ENCODE measurements around the gene SYNE1. TPM values are rescaled to one million over a fixed set of nuclear protein-coding genes. Genes with fewer than 3 reads are reported as not detected.

The SYNE1 gene
- total RNA-seq, 1 experiment from 2014 or later, result 3.0 TPM

GRCh38 chr6:152372945-152373344, 264.2 kb downstream of the SYNE1 start:
- H3K4ac ChIP-seq (ENCODE audit: low read depth, low read length), result no peak overlapping the region
- no peak overlapping the region for H3K56ac ChIP-seq (ENCODE audit: insufficient read length, low read depth, low read length)
- no peak overlapping the region for H2BK5ac ChIP-seq (ENCODE audit: insufficient read length, low read length)
- Mint-ChIP-seq H3K27me3 (ENCODE audit: low read depth) (no peaks in the 10 kb centered on the region), H3K4me1 (peaks cover 3 to 6% of the 10 kb centered on the region in 2 experiments; a peak in 1 of 4 replicates), H3K4me3 (no peak overlapping the region), H3K9me3 (no peaks in the 10 kb centered on the region), H3K27ac (no peak overlapping the region), H3K36me3 (ENCODE audit: insufficient read depth in 1 of 3, low read depth in 3 of 3) (no peaks in the 10 kb centered on the region)
- no peak overlapping the region for H2AFZ ChIP-seq (ENCODE audit: low read length)
- H3K4me2 ChIP-seq (ENCODE audit: insufficient read depth, insufficient read length, low read length), result no peak overlapping the region
- no peaks in the 10 kb centered on the region for H3K79me2 ChIP-seq (ENCODE audit: insufficient read depth, low read length)
- WGBS (ENCODE audit: extremely low coverage, insufficient read length, low lambda C conversion rate), result no CpG with 5 or more reads among the region's 2 CpGs
- H3K4me1 ChIP-seq (ENCODE audit: insufficient read depth, low read length), result no peaks in the 10 kb centered on the region; the same call in 1 of the 2 replicates
- H4K20me1 ChIP-seq (ENCODE audit: control insufficient read depth, insufficient read depth, insufficient read length), result no peaks in the 10 kb centered on the region
- no peak overlapping the region for H2BK20ac ChIP-seq (ENCODE audit: low read depth, low read length, poor library complexity, severe bottlenecking)
- no peak overlapping the region for H3T11ph ChIP-seq (ENCODE audit: low read length)
- no peak overlapping the region for H3K18ac ChIP-seq (ENCODE audit: insufficient read length, low read depth, low read length)
- H2BK15ac ChIP-seq (ENCODE audit: low read depth, low read length), result no peak overlapping the region
- DNase-seq, result no peak
- no peak overlapping the region for H3K27ac ChIP-seq (ENCODE audit: insufficient read length, low read depth, low read length)
- H3K23me2 ChIP-seq (ENCODE audit: insufficient read length, low read depth, low read length, poor library complexity, severe bottlenecking), result no peaks in the 10 kb centered on the region
- H3K14ac ChIP-seq (ENCODE audit: insufficient read depth, low read length), result no peak overlapping the region
- H4K5ac ChIP-seq (ENCODE audit: insufficient read length, low read depth, low read length), result no peak overlapping the region
- H3K27me3 ChIP-seq (ENCODE audit: insufficient read depth, low read length), result no peaks in the 10 kb centered on the region
- H3K9me3 ChIP-seq (ENCODE audit: control insufficient read depth, low read depth, low read length), result no peaks in the 10 kb centered on the region
- no peak overlapping the region for H2BK120ac ChIP-seq (ENCODE audit: low read depth, low read length, poor library complexity, severe bottlenecking)
- no peak overlapping the region for H3K23ac ChIP-seq (ENCODE audit: insufficient read length, low read depth, low read length)
- no peaks in the 10 kb centered on the region for H3K79me1 ChIP-seq (ENCODE audit: insufficient read depth, low read depth, low read length, poor library complexity, severe bottlenecking)
- H2AK5ac ChIP-seq (ENCODE audit: insufficient read length, low read length), result no peak overlapping the region
- H4K91ac ChIP-seq (ENCODE audit: insufficient read length, low read depth, low read length), result no peak overlapping the region
- TF ChIP-seq, protein P1, sequence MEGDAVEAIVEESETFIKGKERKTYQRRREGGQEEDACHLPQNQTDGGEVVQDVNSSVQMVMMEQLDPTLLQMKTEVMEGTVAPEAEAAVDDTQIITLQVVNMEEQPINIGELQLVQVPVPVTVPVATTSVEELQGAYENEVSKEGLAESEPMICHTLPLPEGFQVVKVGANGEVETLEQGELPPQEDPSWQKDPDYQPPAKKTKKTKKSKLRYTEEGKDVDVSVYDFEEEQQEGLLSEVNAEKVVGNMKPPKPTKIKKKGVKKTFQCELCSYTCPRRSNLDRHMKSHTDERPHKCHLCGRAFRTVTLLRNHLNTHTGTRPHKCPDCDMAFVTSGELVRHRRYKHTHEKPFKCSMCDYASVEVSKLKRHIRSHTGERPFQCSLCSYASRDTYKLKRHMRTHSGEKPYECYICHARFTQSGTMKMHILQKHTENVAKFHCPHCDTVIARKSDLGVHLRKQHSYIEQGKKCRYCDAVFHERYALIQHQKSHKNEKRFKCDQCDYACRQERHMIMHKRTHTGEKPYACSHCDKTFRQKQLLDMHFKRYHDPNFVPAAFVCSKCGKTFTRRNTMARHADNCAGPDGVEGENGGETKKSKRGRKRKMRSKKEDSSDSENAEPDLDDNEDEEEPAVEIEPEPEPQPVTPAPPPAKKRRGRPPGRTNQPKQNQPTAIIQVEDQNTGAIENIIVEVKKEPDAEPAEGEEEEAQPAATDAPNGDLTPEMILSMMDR (conservative IDR thresholded peaks at IDR 0.05), result no peak
- H2BK12ac ChIP-seq (ENCODE audit: insufficient read length, low read depth, low read length), result no peak overlapping the region
- H3K9ac ChIP-seq (ENCODE audit: extremely low read depth, insufficient read length, low read length), result no peak overlapping the region
- H4K8ac ChIP-seq (replicated peaks; ENCODE audit: insufficient read length, low read depth, low read length), result no peak overlapping the region
